ENCODE results near the gene PRDM1.
A peak's percentile ranks its signal among the peaks of the same experiment; 100 is the strongest.

PRDM1 gene

GRCh38 chr6:106098383-106099234 is 12.5 kb downstream of the PRDM1 start:
- ChIA-PET POLR2A (no interaction called here), CTCF (interaction anchor here (0.6 to 1.0 kb wide), 4 partner anchors 11 to 219 kb away, joined by 3 to 5 read pairs (median 4); no protein-coding TSS in a partner anchor)
- H3K9me3 ChIP-seq (ENCODE audit: control insufficient read depth, insufficient read depth, low read depth, low read length), result no peaks in the 10 kb centered on the region
- TF ChIP-seq SP3 (tag by site-specific recombination; IDR thresholded peaks at IDR 0.05) (no peak), TRIM28 (IDR thresholded peaks at IDR 0.05; ENCODE audit: borderline replicate concordance, low read length) (peak; percentile 73; the same call in 1 of the 2 replicates)
- H3K4me1 ChIP-seq (ENCODE audit: control insufficient read depth, insufficient read depth, low read length), result peaks cover 12% of the 10 kb centered on the region
- peak overlapping the region; percentile 35 for H3K27ac ChIP-seq (ENCODE audit: extremely low read depth, low read depth, low read length)
- H3K36me3 ChIP-seq (ENCODE audit: control insufficient read depth in 2 of 2, insufficient read depth in 1 of 2, low read length in 2 of 2), result peaks cover 0 to 6% of the 10 kb centered on the region in 2 experiments; a peak in 1 of 3 replicates
- H3K4me3 ChIP-seq (ENCODE audit: low read depth, low read length), result no peak overlapping the region

GRCh38 chr6:106099235-106099537 is 13.1 kb downstream of the PRDM1 start:
- POLR2A ChIA-PET, result no interaction called here
- Histone ChIP-seq H3K4me1 (ENCODE audit: control insufficient read depth, insufficient read depth, low read length) (peaks cover 15% of the 10 kb centered on the region), H3K36me3 (ENCODE audit: control insufficient read depth in 2 of 2, insufficient read depth in 1 of 2, low read length in 2 of 2) (peaks cover 0 to 6% of the 10 kb centered on the region in 2 experiments; a peak in 1 of 3 replicates), H3K4me3 (ENCODE audit: low read depth, low read length) (no peak overlapping the region), H3K27ac (ENCODE audit: extremely low read depth, low read depth, low read length) (no peak overlapping the region; the same call in 1 of the 2 replicates), H3K9me3 (ENCODE audit: control insufficient read depth, insufficient read depth, low read depth, low read length) (no peaks in the 10 kb centered on the region)
- CTCF ChIA-PET, result interaction anchor here (0.6 to 1.0 kb wide), 5 partner anchors 12 to 219 kb away, joined by 3 to 5 read pairs (median 4); no protein-coding TSS in a partner anchor
- no peak for TF ChIP-seq ZNF580 (tag by site-specific recombination; IDR thresholded peaks at IDR 0.05)
- TF ChIP-seq TCF7L2 (IDR thresholded peaks at IDR 0.05; ENCODE audit: borderline replicate concordance, low read depth, low read length), result 0 out of 2 replicates have a peak, but pooled peaks have one; percentile 22

- ChIA-PET POLR2A (no interaction called here), CTCF (interaction anchor here (0.5 kb wide), 1 partner anchor 20 kb away, joined by 3 read pairs; no protein-coding TSS in a partner anchor)
- Histone ChIP-seq H3K36me3 (ENCODE audit: control insufficient read depth in 2 of 2, insufficient read depth in 1 of 2, low read length in 2 of 2) (peaks cover 0 to 20% of the 10 kb centered on the region in 2 experiments; a peak in 1 of 3 replicates), H3K27ac (ENCODE audit: extremely low read depth, low read depth, low read length) (no peak overlapping the region), H3K4me3 (ENCODE audit: low read depth, low read length) (no peak overlapping the region), H3K4me1 (ENCODE audit: control insufficient read depth, insufficient read depth, low read length) (peaks cover 15% of the 10 kb centered on the region), H3K9me3 (ENCODE audit: control insufficient read depth, insufficient read depth, low read depth, low read length) (no peaks in the 10 kb centered on the region)
- TF ChIP-seq PRDM2 (tag by site-specific recombination; IDR thresholded peaks at IDR 0.05; ENCODE audit: borderline replicate concordance) (no peak), ZNF623 (tag by site-specific recombination; IDR thresholded peaks at IDR 0.05) (no peak), ZNF580 (tag by site-specific recombination; IDR thresholded peaks at IDR 0.05) (no peak)
Measured at GRCh38 chr6:106100755-106101154, 14.6 kb downstream of the PRDM1 start.

GRCh38 chr6:106101466-106101865 is 15.3 kb downstream of the PRDM1 start:
- no peak overlapping the region for H3K27ac ChIP-seq (ENCODE audit: extremely low read depth, low read depth, low read length)
- ChIA-PET CTCF (no interaction called here), POLR2A (no interaction called here)
- H3K4me3 ChIP-seq (ENCODE audit: low read depth, low read length), result no peak overlapping the region
- H3K36me3 ChIP-seq (ENCODE audit: control insufficient read depth in 2 of 2, insufficient read depth in 1 of 2, low read length in 2 of 2), result peaks cover 0 to 27% of the 10 kb centered on the region in 2 experiments; a peak in 1 of 3 replicates
- peaks cover 15% of the 10 kb centered on the region for H3K4me1 ChIP-seq (ENCODE audit: control insufficient read depth, insufficient read depth, low read length)
- H3K9me3 ChIP-seq (ENCODE audit: control insufficient read depth, insufficient read depth, low read depth, low read length), result no peaks in the 10 kb centered on the region
- no peak for TF ChIP-seq ZBTB48 (tag by site-specific recombination; IDR thresholded peaks at IDR 0.05)
- no peak for TF ChIP-seq ZSCAN4 (tag by site-specific recombination; IDR thresholded peaks at IDR 0.05)
- no peak for TF ChIP-seq REPIN1 (tag by site-specific recombination; IDR thresholded peaks at IDR 0.05; ENCODE audit: low read depth)
- no peak for TF ChIP-seq KLF16 (tag by site-specific recombination; IDR thresholded peaks at IDR 0.05)
- no peak for TF ChIP-seq YY1 (tag by site-specific recombination; IDR thresholded peaks at IDR 0.05)
- no peak for TF ChIP-seq HOXD13 (CRISPR knock-in tag; IDR thresholded peaks at IDR 0.05; ENCODE audit: borderline replicate concordance)
- TF ChIP-seq ZNF280C (tag by site-specific recombination; IDR thresholded peaks at IDR 0.05), result no peak
- no peak for TF ChIP-seq ZNF830 (tag by site-specific recombination; IDR thresholded peaks at IDR 0.05; ENCODE audit: low read depth)
- no peak for TF ChIP-seq ZNF426 (tag by site-specific recombination; IDR thresholded peaks at IDR 0.05)
